A549 (cell line): ENCODE results near the gene NUB1. TPM values are rescaled to one million over a fixed set of nuclear protein-coding genes. Genes with fewer than 3 reads are reported as not detected.

Experiments
- ATAC-seq, 2 experiments: fragments of 200-7000 bp in 1 of 2; fragments of >200 bp in 1 of 2; cut with Nextera tagmentation in 1 of 2; cut with Tn5 transposase in 1 of 2; 3 replicates each; pipeline versions ENCODE4 v1.8.0 to v1.9.1; 2018 to 2020; ENCODE audit warnings: mild to moderate bottlenecking in 1 of 2, moderate library complexity in 1 of 2
- CTCF ChIA-PET: fragments of 300-600 bp; sonication (Branson Sonifier 250); formaldehyde crosslinking; extraction: SDS; loops from one replicate; lab custom pipeline; 2021; ENCODE audit warnings: antibody characterized with exemption, inconsistent platforms; lab: Yijun Ruan, JAX
- POLR2A ChIA-PET: fragments of 350-600 bp; formaldehyde crosslinking; extraction: SDS; loops from one replicate; lab custom pipeline; 2021; ENCODE audit warnings: antibody characterized with exemption, inconsistent platforms; lab: Yijun Ruan, JAX
- DNase-seq, 2 experiments: peaks; one replicate each; pipeline versions ENCODE4 v3.0.0 to v3.0.0-alpha.2; 2011 to 2016; ENCODE audit warnings: low read depth in 1 of 2, low spot score in 1 of 2
- FAIRE-seq: peaks from 2 replicates; lab custom pipeline; 2011; peaks lifted over from hg19 to GRCh38; lab: Jason Lieb, UNC
- H3K27ac ChIP-seq, 2 experiments: fragments of >200 bp; sonication (Bioruptor Twin); formaldehyde crosslinking; 3 replicates each; pipeline ENCODE4 v1.5.1; 2016 to 2017
- H3K4me1 ChIP-seq: fragments of >200 bp; sonication (Bioruptor Twin); formaldehyde crosslinking; 3 replicates; pipeline ENCODE4 v1.6.1; 2016
- H3K4me2 ChIP-seq: fragments of >200 bp; sonication (Bioruptor Twin); formaldehyde crosslinking; 3 replicates; pipeline ENCODE4 v1.6.1; 2016
- H3K4me3 ChIP-seq: fragments of >200 bp; sonication (Bioruptor Twin); formaldehyde crosslinking; 3 replicates; pipeline ENCODE4 v1.5.1; 2016
- H3K9me3 ChIP-seq: fragments of >200 bp; sonication (Bioruptor Twin); formaldehyde crosslinking; 3 replicates; pipeline ENCODE4 v1.6.1; 2016
- CBX2 ChIP-seq: fragments of 200-600 bp; sonication (generic); IDR thresholded peaks from 2 replicates; pipeline ENCODE4 v1.6.1; 2016; ENCODE audit warnings: low read depth, mild to moderate bottlenecking, borderline replicate concordance
- CBX8 ChIP-seq: fragments of 200-600 bp; sonication (generic); IDR thresholded peaks from 2 replicates; pipeline ENCODE4 v1.6.1; 2016
- CEBPB ChIP-seq, 2 experiments: fragments of >200 bp in 1 of 2; sonication (Bioruptor Twin) in 1 of 2; formaldehyde crosslinking in 1 of 2; IDR thresholded peaks; 2 replicates each; pipeline ENCODE4 v1.6.1; 2012 to 2016
- EHMT2 ChIP-seq: fragments of 200-600 bp; sonication (generic); IDR thresholded peaks from 2 replicates; pipeline ENCODE4 v1.6.1; 2016; ENCODE audit warnings: antibody characterized with exemption, low read depth, mild to moderate bottlenecking, moderate library complexity
- EP300 ChIP-seq, 2 experiments: fragments of >200 bp; sonication (Bioruptor Twin); formaldehyde crosslinking; IDR thresholded peaks; 2 replicates in 1 of 2; 3 replicates in 1 of 2; pipeline ENCODE4 v1.6.1; 2016 to 2017
- FOSB ChIP-seq: fragments of 250-450 bp; sonication (Bioruptor Pico); IDR thresholded peaks from 2 replicates; pipeline ENCODE4 v1.5.0; 2020; ENCODE audit warnings: mild to moderate bottlenecking, moderate library complexity
- FOSL2 ChIP-seq, 2 experiments: fragments of 450-650 bp in 1 of 2; fragments of >200 bp in 1 of 2; sonication (Bioruptor Twin) in 1 of 2; formaldehyde crosslinking; IDR thresholded peaks; 2 replicates each; pipeline versions ENCODE4 v1.5.0 to v1.6.1; 2016 to 2020; ENCODE audit warnings: mild to moderate bottlenecking in 1 of 2, moderate library complexity in 1 of 2
- HEYL ChIP-seq: fragments of 250-450 bp; sonication (Bioruptor Pico); IDR thresholded peaks from 2 replicates; pipeline ENCODE4 v1.8.0; 2021; ENCODE audit warnings: mild to moderate bottlenecking, moderate library complexity
- HOXB13 ChIP-seq: fragments of 250-450 bp; sonication (Bioruptor Pico); IDR thresholded peaks from 2 replicates; pipeline ENCODE4 v1.5.0; 2020; ENCODE audit warnings: low read depth, mild to moderate bottlenecking, moderate library complexity
- JUN ChIP-seq, 2 experiments: fragments of >200 bp; sonication (Bioruptor Twin); formaldehyde crosslinking; IDR thresholded peaks; 2 replicates in 1 of 2; 3 replicates in 1 of 2; pipeline ENCODE4 v1.6.1; 2016 to 2017
- JUNB ChIP-seq: fragments of >200 bp; sonication (Bioruptor Twin); formaldehyde crosslinking; IDR thresholded peaks from 2 replicates; pipeline ENCODE4 v1.6.1; 2016
- KDM5A ChIP-seq: fragments of 200-600 bp; sonication (generic); IDR thresholded peaks from 2 replicates; pipeline ENCODE4 v1.6.1; 2016; ENCODE audit warnings: antibody characterized with exemption, mild to moderate bottlenecking
- MAFK ChIP-seq: fragments of 450-650 bp; IDR thresholded peaks from 2 replicates; pipeline ENCODE4 v1.6.1; 2014; ENCODE audit not compliant: partially characterized antibody
- POLR2AphosphoS2 ChIP-seq: conservative IDR thresholded peaks from 2 replicates; pipeline ENCODE4 v1.6.1; 2012; ENCODE audit warnings: low read length, improper control_type of control experiment, inconsistent platforms
- RAD21 ChIP-seq, 2 experiments: fragments of >200 bp in 1 of 2; sonication (Bioruptor Twin) in 1 of 2; formaldehyde crosslinking in 1 of 2; IDR thresholded peaks in 1 of 2; conservative IDR thresholded peaks in 1 of 2; 2 replicates in 1 of 2; 3 replicates in 1 of 2; pipeline ENCODE4 v1.6.1; 2012 to 2018; ENCODE audit warnings: inconsistent platforms in 1 of 2
- TFCP2L1 ChIP-seq: fragments of 250-450 bp; sonication (Bioruptor Pico); IDR thresholded peaks from 2 replicates; pipeline ENCODE4 v1.5.0; 2021; ENCODE audit warnings: mild to moderate bottlenecking
- ZSCAN20 ChIP-seq: fragments of 250-450 bp; sonication (Bioruptor Pico); IDR thresholded peaks from 2 replicates; pipeline ENCODE4 v1.8.0; 2022; ENCODE audit warnings: mild to moderate bottlenecking, moderate library complexity
- WGBS: methylation state at CpG from one replicate; pipeline ENCODE4 v1.1.6; 2017; ENCODE audit errors: missing lambda C conversion rate; 5-methylcytosine and 5-hydroxymethylcytosine counted together
- polyA plus RNA-seq, 4 experiments: library from polyadenylated mRNA; depleted of rRNA in 3 of 4; stranded (reverse); fragments of >200 nt; fragmentation: RNase III in 1 of 4; extraction: RNeasy Plus Mini Kit Qiagen cat#74134 plus additional on column Dnase treatment in 1 of 4; gene quantifications; 2 replicates in 3 of 4; 3 replicates in 1 of 4; pipeline ENCODE4 v1.2.3, GENCODE V29; 2011 to 2017
- TF ChIP-seq, protein P1 (sequence below): IDR thresholded peaks from 2 replicates; pipeline ENCODE4 v1.6.1; 2012; ENCODE audit warnings: low read depth, borderline replicate concordance
- TF ChIP-seq, protein P2 (sequence below): fragments of 450-650 bp; IDR thresholded peaks from 2 replicates; pipeline ENCODE4 v1.6.1; 2014; ENCODE audit warnings: antibody characterized with exemption
- TF ChIP-seq, protein P3 (sequence below): IDR thresholded peaks from 2 replicates; pipeline ENCODE4 v1.6.1; 2012

NUB1 gene
- polyA plus RNA-seq, 2 of the 4 experiments (the other 2 are of a cell fraction): 45.0 to 105 TPM

DNA sequence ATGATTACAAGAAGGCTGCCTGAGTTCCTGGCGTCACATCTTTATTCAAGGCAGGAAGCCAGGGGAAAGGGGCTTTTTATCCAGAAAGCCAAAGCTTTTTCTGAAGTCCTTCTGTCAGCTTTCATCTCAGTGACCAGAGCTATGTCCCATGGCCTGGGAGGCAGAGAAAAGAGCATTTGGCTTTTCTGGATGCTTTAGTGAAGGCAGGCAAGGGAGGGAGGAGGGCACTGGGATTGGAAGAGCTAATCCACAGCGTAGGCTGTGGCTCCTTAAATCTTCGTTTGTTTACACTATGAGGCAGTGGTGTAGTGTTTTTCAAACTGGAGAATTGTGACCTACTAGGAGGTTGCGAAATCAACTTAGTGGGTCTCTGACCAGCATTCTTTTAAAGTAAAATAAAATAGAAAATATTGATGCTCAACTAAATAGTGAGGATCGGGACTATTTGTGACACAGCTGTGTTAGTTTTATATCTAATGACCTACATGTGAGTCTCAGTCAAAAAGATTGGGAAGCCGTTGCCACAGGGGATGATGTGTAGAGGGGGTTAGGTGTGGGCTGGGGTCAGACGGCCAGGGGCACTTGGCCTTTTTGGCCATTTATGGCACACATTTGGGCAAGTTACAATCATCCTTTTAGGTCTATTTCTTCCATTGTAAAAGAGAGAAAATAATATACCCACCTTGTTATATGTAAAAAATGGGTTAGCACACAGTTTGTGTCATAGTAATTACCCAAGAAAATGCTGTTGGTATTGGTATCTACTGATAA, 84.2 kb downstream of the NUB1 start:
- H3K4me2 ChIP-seq: peak overlapping the region; percentile 87
- POLR2A ChIA-PET: no interaction called here
- H3K4me3 ChIP-seq: 0 out of 3 replicates have a peak overlapping the region, but pooled peaks have one; percentile 18
- CTCF ChIA-PET: interaction anchor here (1.1 to 2.6 kb wide), 5 partner anchors 9 to 75 kb away, joined by 4 to 14 read pairs (median 6); no protein-coding TSS in a partner anchor
- TF ChIP-seq CBX2 (no peak), CEBPB (IDR thresholded peaks at IDR 0.05) (peak; percentile 84 to 90; a peak in 3 of 4 replicates)
- peak in 1 of 2 experiments; percentile 52 for DNase-seq
- H3K4me1 ChIP-seq: peaks cover 53% of the 10 kb centered on the region
- ATAC-seq: peak; percentile 42 to 48; a peak in 3 of 6 replicates
- H3K27ac ChIP-seq: peak overlapping the region; percentile 81 to 85
- FAIRE-seq: no peak
- H3K9me3 ChIP-seq: peaks cover 15% of the 10 kb centered on the region
- WGBS: 53% methylated on average over 7 of the region's 7 CpGs

DNA sequence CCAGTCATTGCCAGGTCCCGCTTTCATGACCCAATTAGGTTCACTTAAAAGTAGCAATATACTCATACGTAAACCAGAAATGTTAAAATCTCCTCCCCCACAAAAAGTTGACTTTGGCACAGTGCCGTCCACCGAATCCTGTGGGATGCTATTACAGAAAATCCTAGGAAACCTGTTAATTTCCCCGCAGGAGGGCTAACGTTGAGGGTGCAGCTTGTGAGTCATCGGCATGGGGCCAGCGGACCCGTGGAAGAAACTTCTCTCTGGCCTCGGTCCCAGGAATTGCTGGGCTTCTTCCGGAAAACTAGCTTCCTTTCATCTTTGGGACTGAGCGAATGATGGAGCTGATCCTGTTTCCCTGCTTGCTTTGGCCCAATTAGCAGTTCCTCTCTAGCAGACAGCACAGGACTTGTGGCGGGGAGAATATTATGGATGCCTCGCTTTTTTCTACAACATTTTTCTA, 84.9 kb downstream of the NUB1 start:
- CTCF ChIA-PET: interaction anchor here (1.1 to 2.6 kb wide), 3 partner anchors 23 to 76 kb away, joined by 4 to 14 read pairs (median 6); no protein-coding TSS in a partner anchor
- peak; percentile 78 to 80 for ATAC-seq
- 24% methylated on average over 12 of the region's 14 CpGs for WGBS
- H3K4me1 ChIP-seq: peaks cover 53% of the 10 kb centered on the region
- peak overlapping the region; percentile 87 for H3K4me2 ChIP-seq
- no peak overlapping the region for H3K4me3 ChIP-seq
- H3K27ac ChIP-seq: peak overlapping the region; percentile 81 to 85
- peak; percentile 66 for TF ChIP-seq JUNB
- TF ChIP-seq, protein P1, sequence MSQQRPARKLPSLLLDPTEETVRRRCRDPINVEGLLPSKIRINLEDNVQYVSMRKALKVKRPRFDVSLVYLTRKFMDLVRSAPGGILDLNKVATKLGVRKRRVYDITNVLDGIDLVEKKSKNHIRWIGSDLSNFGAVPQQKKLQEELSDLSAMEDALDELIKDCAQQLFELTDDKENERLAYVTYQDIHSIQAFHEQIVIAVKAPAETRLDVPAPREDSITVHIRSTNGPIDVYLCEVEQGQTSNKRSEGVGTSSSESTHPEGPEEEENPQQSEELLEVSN: no peak
- TF ChIP-seq CBX8: no peak
- no peak for TF ChIP-seq MAFK
- peak; percentile 31 to 76; a peak in 2 of 5 replicates for TF ChIP-seq EP300 (IDR thresholded peaks at IDR 0.05)
- TF ChIP-seq, protein P2, sequence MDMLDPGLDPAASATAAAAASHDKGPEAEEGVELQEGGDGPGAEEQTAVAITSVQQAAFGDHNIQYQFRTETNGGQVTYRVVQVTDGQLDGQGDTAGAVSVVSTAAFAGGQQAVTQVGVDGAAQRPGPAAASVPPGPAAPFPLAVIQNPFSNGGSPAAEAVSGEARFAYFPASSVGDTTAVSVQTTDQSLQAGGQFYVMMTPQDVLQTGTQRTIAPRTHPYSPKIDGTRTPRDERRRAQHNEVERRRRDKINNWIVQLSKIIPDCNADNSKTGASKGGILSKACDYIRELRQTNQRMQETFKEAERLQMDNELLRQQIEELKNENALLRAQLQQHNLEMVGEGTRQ: no peak
- no peak for TF ChIP-seq FOSB
- 0 out of 5 replicates have a peak, but pooled peaks of 1 of the 2 experiments have one; percentile 17 for TF ChIP-seq RAD21 (conservative IDR thresholded peaks at IDR 0.05 in 1 of 2, IDR thresholded peaks at IDR 0.05 in 1 of 2)
- TF ChIP-seq FOSL2 (IDR thresholded peaks at IDR 0.05): peak; percentile 77
- TF ChIP-seq FOSL2 (CRISPR knock-in tag; IDR thresholded peaks at IDR 0.05): peak; percentile 84
- TF ChIP-seq EHMT2: no peak
- TF ChIP-seq KDM5A: no peak
- TF ChIP-seq POLR2AphosphoS2: no peak
- no peak for TF ChIP-seq ZSCAN20 (CRISPR knock-in tag)
- peak in 1 of 2 experiments; percentile 79; a peak in 3 of 5 replicates for TF ChIP-seq JUN (IDR thresholded peaks at IDR 0.05)
- TF ChIP-seq HEYL (CRISPR knock-in tag): no peak
- TF ChIP-seq, protein P3, sequence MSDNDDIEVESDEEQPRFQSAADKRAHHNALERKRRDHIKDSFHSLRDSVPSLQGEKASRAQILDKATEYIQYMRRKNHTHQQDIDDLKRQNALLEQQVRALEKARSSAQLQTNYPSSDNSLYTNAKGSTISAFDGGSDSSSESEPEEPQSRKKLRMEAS: no peak
- peaks cover 11% of the 10 kb centered on the region for H3K9me3 ChIP-seq
- peak; percentile 77 to 83 for DNase-seq
- POLR2A ChIA-PET: no interaction called here
- FAIRE-seq: no peak

DNA sequence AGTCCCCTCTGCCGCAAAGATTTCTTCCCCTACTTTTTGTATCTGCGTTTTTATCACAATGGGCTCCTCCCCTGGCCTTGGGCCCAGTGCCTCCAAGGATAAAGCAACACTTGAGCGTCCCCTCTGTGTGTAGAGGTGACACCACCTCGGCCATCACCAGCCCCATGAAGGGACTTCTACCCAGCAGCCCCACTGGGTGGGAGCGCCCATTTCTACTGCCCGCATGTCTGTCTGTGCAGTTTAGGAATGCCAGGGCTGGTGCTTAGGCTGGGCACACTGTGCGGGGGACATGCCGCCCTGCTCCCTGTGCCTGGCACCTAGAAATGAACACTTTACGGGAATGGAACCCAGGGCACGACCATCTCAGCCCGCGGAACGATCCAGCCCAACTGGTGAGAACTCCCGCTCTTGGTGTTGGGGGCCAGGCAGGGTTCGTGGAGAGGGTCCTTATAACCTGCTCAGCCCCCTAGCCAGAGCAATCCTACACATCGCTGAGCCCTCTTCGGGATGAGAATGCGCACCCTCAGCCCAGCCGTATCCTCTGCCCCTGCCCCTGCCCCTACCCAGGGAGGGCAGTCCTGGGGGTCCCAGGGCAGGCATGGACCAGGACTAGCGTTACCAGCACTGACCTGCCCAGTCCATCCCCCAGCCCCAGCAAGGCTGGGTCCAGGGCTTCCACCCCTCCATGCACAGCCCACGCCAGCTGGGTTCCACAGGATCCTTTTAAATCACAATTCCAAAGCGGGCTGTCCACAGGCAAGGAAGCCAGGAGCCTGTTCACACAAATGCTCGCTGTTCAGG, 85.5 kb downstream of the NUB1 start:
- Histone ChIP-seq H3K4me3 (no peak overlapping the region), H3K4me1 (peaks cover 53% of the 10 kb centered on the region)
- peak; percentile 14 to 39; a peak in 4 of 6 replicates for ATAC-seq

More for the DNA sequence above, 85.5 kb downstream of the NUB1 start:
- Histone ChIP-seq H3K27ac (peak overlapping the region; percentile 75 to 85), H3K9me3 (peaks cover 5% of the 10 kb centered on the region), H3K4me2 (peak overlapping the region; percentile 87)
- POLR2A ChIA-PET: no interaction called here
- 77% methylated on average over 20 of the region's 23 CpGs for WGBS
- CTCF ChIA-PET: interaction anchor here (1.3 to 2.6 kb wide), 3 partner anchors 16 to 59 kb away, joined by 3 to 14 read pairs (median 6); no protein-coding TSS in a partner anchor
- DNase-seq: no peak
- no peak for FAIRE-seq
- no peak for TF ChIP-seq TFCP2L1 (CRISPR knock-in tag)
- TF ChIP-seq HOXB13: 0 out of 2 replicates have a peak, but pooled peaks have one; percentile 22
